NCI-H2029 (cell line): ENCODE data around the gene PHLPP1.

Experiments
- DNase-seq: peaks from one replicate; lab custom pipeline; 2025; lab: John Stamatoyannopoulos, UW

The PHLPP1 gene

DNA sequence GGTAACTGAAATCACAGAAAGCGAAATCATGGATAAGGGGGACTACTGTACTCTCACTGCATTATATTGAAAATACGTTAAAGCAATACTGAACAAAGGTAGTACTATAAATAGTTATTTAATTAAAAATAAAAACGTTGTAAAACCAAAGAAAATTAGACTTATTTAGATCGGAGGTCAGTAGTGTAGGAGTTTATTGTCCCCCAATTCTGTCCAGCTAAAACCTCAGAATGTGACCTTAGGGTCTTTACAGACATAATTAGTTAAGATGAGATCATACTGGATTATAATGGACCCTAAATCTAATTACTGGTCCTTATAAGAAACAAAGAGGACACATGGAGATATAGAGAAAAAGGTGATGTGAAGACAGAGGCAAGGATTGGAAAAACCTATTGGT, 95.3 kb downstream of the PHLPP1 start:
- no peak for DNase-seq

DNA sequence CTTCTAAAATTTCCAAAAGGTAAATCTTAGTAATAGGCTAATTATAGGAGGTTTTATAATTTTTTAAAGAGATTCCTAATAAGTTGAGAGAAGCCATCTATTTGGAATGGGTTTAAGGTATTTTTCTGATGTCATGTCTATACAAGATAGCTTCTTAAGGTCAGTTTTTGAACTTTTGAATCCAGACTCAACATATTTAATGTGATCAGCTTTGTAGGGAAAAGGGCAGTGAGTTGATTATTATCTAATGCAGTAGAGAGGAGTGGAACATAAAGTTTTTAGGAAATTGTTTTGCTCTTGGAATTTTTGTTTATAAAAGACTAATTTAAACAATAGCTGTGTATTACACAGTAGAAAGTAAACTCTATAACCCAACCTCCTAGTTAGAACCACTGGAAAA, 96.3 kb downstream of the PHLPP1 start:
- DNase-seq, result no peak

DNA sequence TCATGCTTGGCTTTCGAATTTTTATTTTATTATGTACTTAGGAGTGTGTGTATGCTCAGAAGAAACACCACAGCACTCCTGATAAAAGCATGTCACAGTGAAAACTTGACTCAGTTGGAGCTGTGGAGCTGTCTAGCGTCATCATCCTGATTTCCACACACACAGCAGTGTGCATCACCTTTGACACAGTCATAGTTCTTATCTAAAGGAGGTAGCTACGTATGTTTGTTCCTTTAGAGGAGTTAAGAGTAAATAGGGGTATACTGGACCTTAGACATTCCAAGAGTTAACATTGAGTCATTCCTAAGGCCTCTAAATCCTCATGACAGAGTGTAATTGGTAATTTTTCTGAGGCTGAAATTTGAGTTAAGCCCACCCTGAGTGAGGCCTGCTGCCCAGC, 96.9 kb downstream of the PHLPP1 start:
- no peak for DNase-seq

DNA sequence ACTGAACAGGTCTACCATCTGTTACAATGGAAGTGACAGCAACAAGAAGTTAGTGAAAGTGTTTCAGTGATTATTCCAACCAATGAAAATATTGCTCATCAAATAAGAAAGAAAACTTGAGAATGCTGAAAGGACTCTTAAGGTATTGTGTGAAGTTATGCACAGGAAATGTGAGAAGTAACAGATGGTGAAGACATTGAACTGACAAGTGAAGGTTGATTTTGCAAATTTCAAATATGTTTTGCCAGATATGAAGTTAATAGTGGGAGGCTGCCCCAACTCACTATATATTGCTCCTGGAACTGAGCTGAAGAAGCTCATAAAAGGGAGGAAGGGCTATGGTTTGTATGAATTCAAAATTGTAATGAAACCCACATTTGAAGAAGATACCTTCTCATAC, 97.5 kb downstream of the PHLPP1 start:
- DNase-seq, result no peak

DNA sequence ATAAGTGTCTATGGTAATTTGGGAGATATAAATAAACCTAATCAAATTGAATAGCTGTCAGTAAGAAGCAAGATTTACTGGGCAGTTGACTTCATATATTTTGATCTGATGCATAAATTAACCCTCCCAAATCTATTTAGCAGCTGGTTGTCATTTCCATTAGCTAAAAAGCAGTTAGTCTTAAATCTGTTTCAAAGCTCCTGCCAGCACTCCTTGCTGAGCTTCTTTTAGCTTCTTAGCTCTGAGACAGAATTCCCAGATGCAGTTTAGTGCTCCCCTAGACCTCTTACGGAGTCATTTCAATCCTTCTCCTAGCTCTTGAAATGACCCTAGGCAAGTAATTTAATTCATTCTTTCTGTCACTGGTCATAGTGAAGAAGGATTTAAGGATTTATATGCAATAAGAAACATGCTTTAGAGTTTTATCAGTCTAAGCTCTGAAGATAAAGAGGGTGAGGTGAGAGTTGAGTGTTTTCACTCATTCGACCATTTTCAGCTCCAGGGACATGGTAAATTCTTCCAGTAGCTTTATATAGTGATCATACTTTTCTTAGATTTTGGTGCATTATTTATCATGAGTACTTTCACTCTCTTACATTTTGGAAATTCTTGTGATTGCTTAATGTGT, 98.9 kb downstream of the PHLPP1 start:
- no peak for DNase-seq

DNA sequence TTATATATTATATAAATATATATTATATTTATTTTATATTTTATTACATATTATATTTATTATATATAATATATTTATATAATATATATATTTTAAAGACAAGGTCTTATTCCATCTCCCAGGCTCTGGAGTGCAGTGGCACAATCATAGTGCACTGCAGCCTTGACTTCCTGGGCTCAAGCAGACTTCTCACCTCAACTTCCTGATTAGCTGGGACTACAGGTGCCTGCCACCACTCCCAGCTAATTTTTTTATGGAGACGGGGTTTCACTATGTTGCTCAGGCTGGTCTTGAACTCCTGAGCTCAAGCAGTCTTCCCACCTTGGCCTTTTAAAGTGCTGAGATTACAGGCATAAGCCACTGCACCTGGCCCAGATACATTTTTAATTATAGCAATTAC, 110.0 kb downstream of the PHLPP1 start:
- DNase-seq, result no peak

DNA sequence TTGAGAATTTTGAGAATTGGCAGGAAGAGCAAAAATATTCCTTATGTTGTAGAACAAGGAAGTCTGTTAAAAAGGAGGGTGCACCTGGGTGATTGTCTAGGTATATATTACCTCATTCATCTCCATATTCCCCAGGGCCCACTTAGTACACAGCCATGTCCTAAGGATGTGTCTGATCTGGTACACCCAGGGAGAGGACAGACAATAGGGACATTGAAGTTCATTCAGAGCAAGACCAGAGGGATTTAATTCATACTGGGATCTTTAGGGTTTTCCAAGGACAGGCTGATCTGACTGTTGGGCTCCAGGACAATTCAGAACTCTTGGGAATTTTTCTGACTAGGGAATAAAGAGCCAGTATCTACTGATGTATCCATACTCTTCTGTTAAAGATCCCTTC, 112.1 kb downstream of the PHLPP1 start:
- DNase-seq, result no peak

DNA sequence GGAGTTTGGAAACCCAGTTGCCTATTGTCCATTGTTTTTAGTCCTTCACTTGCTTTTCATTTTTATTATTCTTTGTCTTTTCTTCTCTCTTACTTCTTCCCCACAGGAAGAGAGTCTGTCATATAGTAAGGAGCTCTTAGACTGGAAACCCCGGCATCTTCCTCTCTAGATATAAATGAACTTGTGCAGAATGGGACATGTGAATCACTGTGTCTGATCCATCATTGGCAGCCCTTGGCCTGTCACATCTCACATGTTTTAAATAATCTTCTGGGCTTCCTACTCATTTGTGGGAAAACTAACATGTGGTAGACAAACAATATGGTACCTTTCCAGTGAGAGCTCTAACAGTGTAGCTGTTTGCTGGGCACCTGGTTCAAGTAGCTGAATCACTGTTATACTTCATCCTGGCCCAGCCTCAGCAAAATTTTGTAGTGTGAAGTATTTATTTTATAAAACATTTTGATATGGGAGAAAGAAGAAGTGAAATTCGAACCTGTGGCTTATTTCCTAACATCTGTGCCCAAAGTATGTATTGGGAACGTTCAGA, 112.8 kb downstream of the PHLPP1 start:
- DNase-seq, result no peak

DNA sequence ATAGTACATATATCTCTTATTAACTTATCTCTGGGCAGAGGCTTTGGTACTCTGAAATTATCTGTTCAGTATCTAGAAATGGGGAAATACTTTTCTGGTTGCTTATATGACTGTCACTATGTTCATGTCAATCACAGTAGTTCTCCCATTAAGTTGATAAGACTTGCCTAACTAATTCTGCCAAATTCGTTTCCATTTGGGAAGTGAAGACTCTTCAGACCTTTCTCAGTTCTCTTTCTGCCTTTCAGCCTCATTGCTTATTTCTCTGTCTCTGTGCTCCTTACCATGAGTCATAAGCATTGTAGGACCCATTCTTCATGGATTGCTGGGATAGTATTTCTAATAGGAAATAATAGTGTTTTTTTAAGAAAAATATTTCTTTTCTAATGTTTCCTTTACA, 113.5 kb downstream of the PHLPP1 start:
- no peak for DNase-seq

DNA sequence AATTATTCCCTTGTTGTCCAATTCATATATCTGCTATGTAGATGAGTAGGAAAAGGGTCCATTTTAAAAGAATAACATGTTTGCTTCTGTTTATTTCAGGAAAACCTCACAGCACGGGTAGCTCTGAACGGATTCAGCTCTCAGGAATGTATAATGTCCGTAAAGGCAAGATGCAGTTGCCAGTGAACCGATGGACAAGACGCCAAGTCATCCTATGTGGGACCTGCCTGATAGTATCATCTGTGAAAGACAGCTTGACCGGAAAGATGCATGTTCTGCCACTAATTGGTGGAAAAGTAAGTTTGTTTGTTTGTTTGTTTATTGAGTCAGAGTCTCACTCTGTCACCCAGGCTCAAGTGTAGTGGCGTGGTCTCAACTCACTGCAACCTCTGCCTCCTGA, 114.6 kb downstream of the PHLPP1 start:
- no peak for DNase-seq

DNA sequence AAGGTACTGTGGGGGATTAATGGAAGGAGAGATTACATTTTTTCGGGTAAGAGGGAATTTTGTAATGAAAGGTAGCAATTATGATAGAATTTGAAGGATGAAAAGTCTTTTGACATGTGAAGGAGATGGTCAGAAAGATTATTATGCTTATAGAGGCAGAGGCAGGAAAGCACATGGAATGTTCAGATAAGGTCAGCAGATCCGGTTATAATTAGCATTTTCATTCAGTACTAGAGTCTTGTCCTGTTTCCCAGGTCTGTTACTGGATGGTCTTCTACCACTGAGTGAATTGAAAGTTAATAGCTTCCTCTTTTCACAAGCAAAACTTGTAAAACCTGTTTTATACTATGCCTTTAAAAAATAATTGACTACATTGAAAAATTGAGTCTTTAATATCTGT, 116.9 kb downstream of the PHLPP1 start:
- no peak for DNase-seq

DNA sequence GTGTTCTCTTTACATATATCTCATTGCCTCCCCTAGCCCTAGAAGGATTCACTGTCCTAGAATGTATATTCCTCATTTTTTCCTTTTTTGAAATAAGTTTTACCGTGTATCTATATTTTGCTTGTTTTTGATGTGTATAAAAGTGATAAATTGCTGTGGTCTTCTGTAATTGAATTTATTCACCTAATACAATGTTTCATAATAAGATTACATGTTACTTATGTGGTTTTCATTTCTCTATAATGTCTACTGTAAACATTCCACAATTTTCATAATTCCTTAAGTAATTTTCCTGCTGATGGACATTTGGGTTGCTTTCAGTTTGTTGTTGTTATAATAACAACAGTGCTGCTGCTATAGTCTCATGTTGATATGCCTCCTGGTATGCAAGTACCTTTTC, 118.2 kb downstream of the PHLPP1 start:
- DNase-seq, result no peak

DNA sequence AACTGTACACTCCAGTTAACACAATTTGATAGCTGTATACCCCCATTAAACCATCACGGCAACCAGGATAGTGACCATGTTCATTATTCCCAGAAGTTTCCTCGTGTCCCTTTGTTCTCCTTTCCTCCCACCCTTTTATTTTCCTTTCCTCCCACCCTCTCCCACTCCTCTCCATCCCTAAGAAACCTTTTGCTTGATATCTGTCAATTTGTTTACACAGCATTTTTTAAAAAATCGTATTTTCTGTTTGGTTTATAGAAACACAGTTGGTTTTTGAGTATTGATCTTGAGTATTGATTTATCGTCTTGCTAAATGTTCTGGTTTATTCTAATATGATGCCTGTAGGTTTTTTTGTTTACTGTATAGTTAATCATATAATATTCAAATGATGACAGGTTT, 119.4 kb downstream of the PHLPP1 start:
- no peak for DNase-seq

DNA sequence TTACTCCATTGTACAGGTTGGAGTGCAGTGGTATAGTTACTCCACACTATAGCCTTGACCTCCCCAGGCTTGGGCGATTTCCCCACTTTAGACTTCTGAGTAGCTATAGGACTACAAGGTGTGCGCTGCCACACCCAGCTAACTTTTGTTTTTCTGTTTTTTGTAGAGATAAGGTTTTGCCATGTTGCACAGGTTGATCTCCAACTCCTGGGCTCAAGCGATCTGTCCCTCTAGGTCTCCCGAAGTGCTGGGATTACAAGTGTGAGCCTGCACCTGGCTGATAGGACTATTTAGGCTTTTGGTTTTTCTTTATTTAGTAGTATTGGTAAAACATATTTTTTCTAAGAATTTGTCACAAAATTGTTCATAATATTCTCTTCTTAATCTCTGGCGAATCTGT, 121.7 kb downstream of the PHLPP1 start:
- DNase-seq, result no peak

DNA sequence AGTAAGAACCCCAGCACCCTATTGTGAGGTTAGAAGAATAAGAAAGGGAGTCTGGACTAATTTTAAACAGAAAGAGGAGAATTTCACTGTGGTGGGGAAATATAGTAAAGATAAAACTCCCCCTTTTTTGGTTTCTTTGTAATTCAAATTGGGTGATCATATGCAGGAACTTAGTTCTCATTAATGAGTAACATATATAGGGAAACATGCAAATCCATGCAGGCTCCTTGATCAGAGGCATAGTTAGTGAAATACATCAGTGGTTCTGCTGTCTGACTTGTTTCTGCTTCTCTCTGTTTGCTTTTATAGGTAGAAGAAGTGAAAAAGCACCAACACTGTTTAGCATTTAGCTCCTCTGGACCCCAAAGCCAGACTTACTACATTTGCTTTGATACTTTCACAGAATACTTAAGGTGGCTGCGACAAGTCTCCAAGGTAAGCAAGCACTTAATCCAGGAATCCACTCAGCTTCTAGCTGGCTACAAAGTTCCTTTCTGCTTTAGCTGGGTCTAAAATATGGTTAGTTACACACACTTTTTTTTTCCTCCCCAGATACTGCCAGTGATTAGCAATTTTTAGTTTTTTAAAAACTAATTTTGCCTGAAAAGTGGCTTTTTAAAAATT, 123.2 kb downstream of the PHLPP1 start:
- DNase-seq, result no peak

DNA sequence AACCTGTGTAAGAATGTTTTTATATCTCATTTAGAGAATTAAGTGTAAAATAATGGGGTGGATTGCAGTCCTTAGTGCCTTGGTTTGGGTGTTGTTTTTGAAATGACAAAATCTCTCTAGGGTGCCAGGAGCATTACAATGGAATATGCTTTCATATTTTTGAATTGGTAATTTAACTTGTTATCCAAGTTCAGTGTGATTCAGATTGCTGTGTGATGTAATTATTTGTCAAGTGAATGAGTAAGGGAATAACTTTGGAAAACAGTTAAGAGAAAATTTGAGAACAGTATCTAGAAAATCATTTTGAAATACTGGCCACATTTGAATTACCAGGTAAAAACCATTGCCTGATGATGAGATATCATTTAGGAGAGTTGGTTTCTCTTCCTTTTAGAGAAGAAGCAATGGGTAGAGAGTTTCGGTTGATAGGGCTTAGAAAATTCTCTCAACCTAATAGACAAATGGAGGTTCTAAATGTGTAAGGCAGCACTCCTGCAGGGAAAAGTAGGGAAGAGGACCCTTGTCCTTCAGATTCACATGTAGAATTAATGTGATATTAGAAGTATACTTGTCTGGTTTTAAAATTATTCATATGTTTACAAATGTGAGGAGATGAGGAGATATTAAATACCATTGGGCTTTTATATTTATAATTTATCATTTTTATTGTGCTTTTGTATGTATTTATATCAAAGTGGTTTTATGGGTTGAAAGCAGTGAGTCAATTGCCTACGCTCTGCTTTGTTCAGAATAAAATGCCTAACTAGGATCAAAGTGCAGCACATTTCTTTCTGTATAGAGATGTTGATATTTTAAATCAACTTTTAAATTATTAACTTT, 124.8 kb downstream of the PHLPP1 start:
- no peak for DNase-seq

DNA sequence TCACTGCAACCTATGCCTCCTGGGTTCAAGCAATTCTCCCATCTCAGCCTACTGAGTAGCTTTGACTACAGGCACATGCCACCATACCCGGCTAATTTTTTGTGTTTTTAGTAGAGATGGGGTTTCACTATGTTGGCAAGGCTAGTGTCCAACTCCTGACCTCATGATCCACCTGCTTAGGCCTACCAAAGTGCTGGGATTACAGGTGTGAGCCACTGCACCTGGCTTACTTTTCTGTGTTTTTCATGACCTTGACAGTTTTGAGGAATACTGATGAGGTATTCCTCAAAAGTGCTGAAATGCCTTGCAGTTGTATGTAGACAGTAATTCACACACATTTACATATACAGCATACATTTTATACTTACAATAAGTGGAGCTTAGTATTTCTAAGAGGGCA, 126.1 kb downstream of the PHLPP1 start:
- DNase-seq, result no peak

DNA sequence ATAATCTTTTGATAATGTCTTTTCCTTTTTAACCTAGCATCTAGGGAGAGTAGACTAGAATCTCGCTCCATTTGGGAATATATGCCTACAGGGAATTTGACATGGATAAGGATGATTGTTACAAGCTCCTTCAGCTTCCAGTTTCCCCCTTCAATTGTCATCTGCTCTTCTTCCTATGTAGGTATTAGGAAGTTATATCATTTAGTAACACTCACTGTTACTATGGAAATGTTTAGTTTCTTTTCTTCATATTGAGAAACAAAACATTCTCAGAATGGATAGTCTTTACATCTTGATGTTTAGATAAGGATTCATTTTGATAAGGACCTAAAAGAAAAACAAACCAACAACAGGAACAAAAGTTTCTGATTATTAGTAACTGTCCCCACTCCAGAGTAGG, 127.6 kb downstream of the PHLPP1 start:
- no peak for DNase-seq

DNA sequence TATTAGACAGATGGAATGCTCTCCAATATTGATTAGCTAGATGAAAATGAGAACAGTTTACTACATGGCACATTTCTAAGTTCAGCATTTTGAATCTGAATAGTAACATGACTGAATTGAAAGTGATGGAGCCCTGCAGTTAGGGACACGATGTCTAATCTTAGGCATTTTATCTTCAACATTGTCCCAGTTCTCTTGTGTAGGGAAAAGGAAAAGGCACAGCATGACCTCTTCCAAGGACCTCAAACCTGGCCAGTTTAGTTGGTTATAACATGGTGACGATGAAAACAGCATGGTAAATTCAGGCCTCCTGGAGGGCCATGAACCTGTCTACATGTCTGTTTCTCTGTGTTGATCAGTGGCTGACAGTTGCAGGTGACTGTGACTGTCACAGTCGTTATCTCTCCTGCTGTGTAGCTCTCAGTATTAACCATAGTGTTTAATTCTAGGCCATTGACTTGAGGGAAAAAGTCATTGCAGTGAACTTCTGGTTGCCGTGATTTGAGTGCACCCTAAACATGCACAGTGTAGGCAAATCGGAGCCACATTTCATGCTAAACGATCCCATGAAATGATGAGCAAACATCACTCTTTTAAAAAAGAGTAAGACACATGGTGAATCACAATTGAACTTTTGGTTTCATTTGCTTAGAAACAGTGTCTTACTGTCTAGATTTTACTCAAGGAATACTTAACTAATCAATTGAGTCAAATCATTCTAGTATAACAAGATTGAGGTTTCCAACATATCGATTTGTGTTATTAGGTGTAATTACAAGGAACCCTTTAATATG, 129.7 kb downstream of the PHLPP1 start:
- no peak for DNase-seq

DNA sequence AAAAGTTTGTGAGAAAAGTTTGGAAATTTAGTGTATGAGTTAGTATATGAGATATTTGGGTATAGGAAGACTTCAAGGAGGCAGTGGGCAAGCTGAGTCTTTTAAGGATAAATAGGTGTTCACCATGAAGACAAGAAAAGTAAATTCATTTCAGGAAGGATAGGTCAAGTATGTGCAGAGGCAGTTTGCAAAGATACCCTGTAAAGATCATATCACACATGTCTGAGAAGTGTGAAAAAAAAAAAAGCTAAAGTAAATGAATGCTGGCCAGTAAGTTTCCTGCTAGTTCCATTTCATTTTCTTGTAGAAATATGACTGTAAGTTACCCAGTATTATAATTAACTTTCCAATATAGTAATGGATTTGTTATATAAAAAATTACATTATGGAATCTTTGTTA, 131.0 kb downstream of the PHLPP1 start:
- no peak for DNase-seq

DNA sequence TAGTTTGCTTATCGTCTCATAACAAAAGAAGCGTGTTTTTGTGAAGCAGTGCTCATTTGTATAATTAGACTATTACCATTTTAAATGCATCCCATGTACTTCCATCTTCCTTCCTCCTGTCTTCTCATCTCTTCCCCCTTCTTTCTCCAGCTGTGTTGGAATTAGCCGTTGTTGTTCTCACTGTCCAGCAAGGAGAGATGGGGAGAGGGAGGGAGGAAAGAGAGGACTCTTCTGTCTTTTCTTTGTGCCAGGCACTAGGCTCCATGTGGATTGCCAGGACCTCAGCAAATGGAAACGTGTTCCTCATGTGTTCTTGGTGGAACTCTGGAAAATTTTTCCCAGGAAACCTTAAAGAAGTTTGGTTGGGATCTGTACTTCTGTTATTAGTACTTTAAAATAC, 131.7 kb downstream of the PHLPP1 start:
- no peak for DNase-seq

DNA sequence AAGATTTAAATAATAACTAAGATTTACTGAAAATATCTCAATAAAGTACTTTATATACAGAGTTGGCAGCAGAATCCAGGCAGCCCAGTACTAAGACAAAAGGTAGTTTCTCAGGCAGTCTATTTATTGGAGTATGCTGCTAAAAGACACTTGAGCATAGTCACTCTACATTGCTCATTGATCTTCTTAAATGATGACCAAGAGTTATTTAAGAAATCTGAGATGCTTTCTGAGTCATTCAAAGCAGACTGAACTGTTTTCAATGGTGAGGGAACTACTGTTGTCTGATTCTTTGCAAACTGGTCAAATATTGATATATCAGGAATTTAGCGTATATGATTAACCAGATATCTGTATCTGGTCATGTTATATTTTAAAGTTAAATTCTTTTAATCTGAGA, 133.6 kb downstream of the PHLPP1 start:
- no peak for DNase-seq
